ENCODE results near the gene SIN3B.

SIN3B gene

DNA sequence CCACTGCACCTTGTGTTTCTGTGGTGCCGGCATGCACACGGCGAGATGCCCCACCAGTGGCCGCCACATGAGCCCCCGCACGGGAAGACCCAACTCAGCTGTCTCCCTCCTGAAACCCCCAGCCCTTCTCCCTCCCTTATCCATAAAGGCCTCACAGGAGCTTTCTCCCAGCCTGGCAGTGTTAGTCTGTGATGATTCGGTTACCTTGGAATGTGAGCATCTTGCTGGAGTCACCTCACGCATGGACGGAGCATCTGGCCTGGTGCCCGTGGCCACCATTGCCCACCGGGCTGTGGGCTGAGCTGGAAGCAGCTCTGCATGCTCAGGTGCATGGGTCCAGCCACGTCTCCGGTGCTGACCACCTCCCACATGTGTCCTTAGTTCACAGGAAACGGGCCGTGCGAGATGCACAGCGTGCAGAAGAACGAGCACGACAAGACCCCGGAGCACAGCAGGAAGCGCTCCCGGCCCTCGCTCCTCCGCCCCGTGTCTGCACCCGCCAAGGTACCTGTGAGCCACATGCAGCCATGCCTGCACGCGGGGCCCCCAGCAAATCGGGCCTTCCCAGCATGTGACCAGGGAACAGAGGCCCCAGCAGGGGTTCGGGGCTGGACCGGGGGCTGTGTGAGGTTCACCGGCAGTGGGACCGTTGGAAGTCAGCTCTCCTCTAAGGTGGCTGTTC, 22.0 kb downstream of the SIN3B start:
- DNase-seq, result no peak
- H4K20me1 ChIP-seq (ENCODE audit: insufficient read depth, low read length), result no peaks in the 10 kb centered on the region
- H3K79me2 ChIP-seq (ENCODE audit: low read length), result no peaks in the 10 kb centered on the region
- TF ChIP-seq EZH2 (optimal IDR thresholded peaks at IDR 0.05; ENCODE audit: low read depth, low read length), result no peak
- TF ChIP-seq, protein P1, sequence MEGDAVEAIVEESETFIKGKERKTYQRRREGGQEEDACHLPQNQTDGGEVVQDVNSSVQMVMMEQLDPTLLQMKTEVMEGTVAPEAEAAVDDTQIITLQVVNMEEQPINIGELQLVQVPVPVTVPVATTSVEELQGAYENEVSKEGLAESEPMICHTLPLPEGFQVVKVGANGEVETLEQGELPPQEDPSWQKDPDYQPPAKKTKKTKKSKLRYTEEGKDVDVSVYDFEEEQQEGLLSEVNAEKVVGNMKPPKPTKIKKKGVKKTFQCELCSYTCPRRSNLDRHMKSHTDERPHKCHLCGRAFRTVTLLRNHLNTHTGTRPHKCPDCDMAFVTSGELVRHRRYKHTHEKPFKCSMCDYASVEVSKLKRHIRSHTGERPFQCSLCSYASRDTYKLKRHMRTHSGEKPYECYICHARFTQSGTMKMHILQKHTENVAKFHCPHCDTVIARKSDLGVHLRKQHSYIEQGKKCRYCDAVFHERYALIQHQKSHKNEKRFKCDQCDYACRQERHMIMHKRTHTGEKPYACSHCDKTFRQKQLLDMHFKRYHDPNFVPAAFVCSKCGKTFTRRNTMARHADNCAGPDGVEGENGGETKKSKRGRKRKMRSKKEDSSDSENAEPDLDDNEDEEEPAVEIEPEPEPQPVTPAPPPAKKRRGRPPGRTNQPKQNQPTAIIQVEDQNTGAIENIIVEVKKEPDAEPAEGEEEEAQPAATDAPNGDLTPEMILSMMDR (IDR thresholded peaks at IDR 0.05; ENCODE audit: low read length), result no peak
- no peak for TF ChIP-seq EZH2phosphoT487 (IDR thresholded peaks at IDR 0.05; ENCODE audit: low read length)
- no peaks in the 10 kb centered on the region for H3K9me2 ChIP-seq (replicated peaks; ENCODE audit: insufficient read depth, low read length)
- H2AFZ ChIP-seq (ENCODE audit: low read length), result no peak overlapping the region
- H3K4me3 ChIP-seq (ENCODE audit: low read length), result no peak overlapping the region
- H3K36me3 ChIP-seq (replicated peaks; ENCODE audit: insufficient read depth, low read length), result no peaks in the 10 kb centered on the region
- no peaks in the 10 kb centered on the region for H3K27me3 ChIP-seq (replicated peaks; ENCODE audit: insufficient read depth, low read length)
- no peak overlapping the region for H3K9ac ChIP-seq (ENCODE audit: low read length)
- H3K9me3 ChIP-seq (replicated peaks; ENCODE audit: insufficient read depth, low read length), result no peaks in the 10 kb centered on the region
- no peaks in the 10 kb centered on the region for H3K4me1 ChIP-seq (ENCODE audit: low read length)
- H3F3A ChIP-seq (ENCODE audit: insufficient read depth, low read length), result no peaks in the 10 kb centered on the region
- H3K4me2 ChIP-seq (ENCODE audit: low read depth, low read length), result no peak overlapping the region
- H3K27ac ChIP-seq (ENCODE audit: low read length), result no peak overlapping the region

DNA sequence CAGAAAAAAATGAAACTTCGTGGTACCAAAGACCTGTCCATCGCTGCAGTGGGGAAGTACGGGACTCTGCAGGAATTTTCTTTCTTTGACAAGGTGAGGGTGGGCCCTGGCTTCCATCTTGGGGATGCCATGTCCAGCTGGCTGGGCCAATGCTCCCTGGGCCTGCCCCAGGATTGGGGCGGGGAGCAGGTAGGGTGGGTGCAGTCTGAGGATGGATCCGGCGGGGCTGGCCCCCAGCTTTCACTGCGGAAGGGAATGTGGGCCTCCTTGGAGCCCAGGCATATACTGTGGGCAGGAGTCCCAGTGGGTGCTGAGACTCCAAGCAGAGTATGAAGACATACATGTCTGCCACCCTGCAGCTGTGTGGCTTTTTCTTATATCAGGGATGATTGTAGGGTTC, 23.9 kb downstream of the SIN3B start:
- H3K9me2 ChIP-seq (replicated peaks; ENCODE audit: insufficient read depth, low read length), result no peaks in the 10 kb centered on the region
- H3K79me2 ChIP-seq (ENCODE audit: low read length), result no peaks in the 10 kb centered on the region
- no peaks in the 10 kb centered on the region for H3K36me3 ChIP-seq (replicated peaks; ENCODE audit: insufficient read depth, low read length)
- H3K27ac ChIP-seq (ENCODE audit: low read length), result no peak overlapping the region
- DNase-seq, result no peak
- H3F3A ChIP-seq (ENCODE audit: insufficient read depth, low read length), result no peaks in the 10 kb centered on the region
- no peak overlapping the region for H2AFZ ChIP-seq (ENCODE audit: low read length)
- no peak overlapping the region for H3K4me3 ChIP-seq (ENCODE audit: low read length)
- TF ChIP-seq EZH2phosphoT487 (IDR thresholded peaks at IDR 0.05; ENCODE audit: low read length) (no peak), EZH2 (optimal IDR thresholded peaks at IDR 0.05; ENCODE audit: low read depth, low read length) (no peak)
- TF ChIP-seq, protein P1 (IDR thresholded peaks at IDR 0.05; ENCODE audit: low read length), result no peak
- H3K9me3 ChIP-seq (replicated peaks; ENCODE audit: insufficient read depth, low read length), result no peaks in the 10 kb centered on the region
- H3K4me2 ChIP-seq (ENCODE audit: low read depth, low read length), result no peak overlapping the region
- H3K27me3 ChIP-seq (replicated peaks; ENCODE audit: insufficient read depth, low read length), result no peaks in the 10 kb centered on the region
- H3K4me1 ChIP-seq (ENCODE audit: low read length), result no peaks in the 10 kb centered on the region
- no peaks in the 10 kb centered on the region for H4K20me1 ChIP-seq (ENCODE audit: insufficient read depth, low read length)
- no peak overlapping the region for H3K9ac ChIP-seq (ENCODE audit: low read length)

DNA sequence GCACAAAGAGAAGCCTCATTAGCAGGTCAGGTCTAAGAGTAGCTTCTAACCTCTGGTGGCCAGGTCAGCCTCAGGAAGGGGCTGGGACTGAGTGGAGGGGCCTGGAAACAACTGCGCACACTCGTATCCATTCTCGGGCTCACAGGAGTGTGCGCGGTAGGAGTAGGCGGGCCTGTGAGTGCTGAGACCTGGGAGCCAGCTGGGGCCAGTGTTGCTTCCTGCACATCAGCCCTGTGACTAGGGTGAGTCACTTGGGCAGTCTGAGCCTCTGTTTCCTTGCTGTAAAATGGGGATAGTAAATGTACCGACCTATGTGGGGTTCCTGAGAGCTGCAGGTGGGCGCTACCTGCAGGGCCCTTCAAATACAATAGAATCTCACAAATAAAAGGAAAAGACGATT, 26.9 kb downstream of the SIN3B start:
- H3K4me1 ChIP-seq (ENCODE audit: low read length), result no peaks in the 10 kb centered on the region

More for the DNA sequence above, 26.9 kb downstream of the SIN3B start:
- Histone ChIP-seq H3K36me3 (replicated peaks; ENCODE audit: insufficient read depth, low read length) (no peaks in the 10 kb centered on the region), H3K27ac (ENCODE audit: low read length) (no peak overlapping the region), H3K4me3 (ENCODE audit: low read length) (no peak overlapping the region), H4K20me1 (ENCODE audit: insufficient read depth, low read length) (no peaks in the 10 kb centered on the region), H3K79me2 (ENCODE audit: low read length) (no peaks in the 10 kb centered on the region), H3K9me3 (replicated peaks; ENCODE audit: insufficient read depth, low read length) (no peaks in the 10 kb centered on the region), H3K4me2 (ENCODE audit: low read depth, low read length) (no peak overlapping the region), H3F3A (ENCODE audit: insufficient read depth, low read length) (no peaks in the 10 kb centered on the region), H2AFZ (ENCODE audit: low read length) (no peak overlapping the region), H3K27me3 (replicated peaks; ENCODE audit: insufficient read depth, low read length) (no peaks in the 10 kb centered on the region), H3K9ac (ENCODE audit: low read length) (no peak overlapping the region), H3K9me2 (replicated peaks; ENCODE audit: insufficient read depth, low read length) (no peaks in the 10 kb centered on the region)
- no peak for DNase-seq
- TF ChIP-seq, protein P1 (IDR thresholded peaks at IDR 0.05; ENCODE audit: low read length), result no peak
- TF ChIP-seq EZH2 (optimal IDR thresholded peaks at IDR 0.05; ENCODE audit: low read depth, low read length) (no peak), EZH2phosphoT487 (IDR thresholded peaks at IDR 0.05; ENCODE audit: low read length) (no peak)
